Skeletal muscle satellite cell (primary cell): ENCODE data around the gene MUC4.
"Not testable (repeated sequence)": the region's sequence is repeated elsewhere in the genome, so short reads cannot be mapped to it uniquely, and the experiment has no call there.

Experiments used
- H3K27me3 ChIP-seq: 2 replicates; pipeline ENCODE4 v1.7.0; 2013; ENCODE audit warnings: low read length; ENCODE audit not compliant: control insufficient read depth, insufficient read depth
- H3K36me3 ChIP-seq: 2 replicates; pipeline ENCODE4 v1.7.0; 2013; ENCODE audit warnings: mild to moderate bottlenecking, control low read depth, low read length; ENCODE audit not compliant: insufficient read depth
- H3K4me1 ChIP-seq: 2 replicates; pipeline ENCODE4 v1.7.0; 2013; ENCODE audit warnings: low read length; ENCODE audit not compliant: control insufficient read depth, insufficient read depth
- H3K4me2 ChIP-seq: 2 replicates; pipeline ENCODE4 v1.7.0; 2013; ENCODE audit warnings: mild to moderate bottlenecking, low read length
- H3K4me3 ChIP-seq: 2 replicates; pipeline ENCODE4 v1.7.0; 2013; ENCODE audit warnings: low read length
- H3K9ac ChIP-seq: 2 replicates; pipeline ENCODE4 v1.7.0; 2013; ENCODE audit warnings: mild to moderate bottlenecking, low read depth, low read length, moderate library complexity
- H3K9me3 ChIP-seq: replicated peaks from 2 replicates; pipeline ENCODE4 v1.7.0; 2013; ENCODE audit warnings: mild to moderate bottlenecking, control low read depth, low read length

MUC4 gene

DNA sequence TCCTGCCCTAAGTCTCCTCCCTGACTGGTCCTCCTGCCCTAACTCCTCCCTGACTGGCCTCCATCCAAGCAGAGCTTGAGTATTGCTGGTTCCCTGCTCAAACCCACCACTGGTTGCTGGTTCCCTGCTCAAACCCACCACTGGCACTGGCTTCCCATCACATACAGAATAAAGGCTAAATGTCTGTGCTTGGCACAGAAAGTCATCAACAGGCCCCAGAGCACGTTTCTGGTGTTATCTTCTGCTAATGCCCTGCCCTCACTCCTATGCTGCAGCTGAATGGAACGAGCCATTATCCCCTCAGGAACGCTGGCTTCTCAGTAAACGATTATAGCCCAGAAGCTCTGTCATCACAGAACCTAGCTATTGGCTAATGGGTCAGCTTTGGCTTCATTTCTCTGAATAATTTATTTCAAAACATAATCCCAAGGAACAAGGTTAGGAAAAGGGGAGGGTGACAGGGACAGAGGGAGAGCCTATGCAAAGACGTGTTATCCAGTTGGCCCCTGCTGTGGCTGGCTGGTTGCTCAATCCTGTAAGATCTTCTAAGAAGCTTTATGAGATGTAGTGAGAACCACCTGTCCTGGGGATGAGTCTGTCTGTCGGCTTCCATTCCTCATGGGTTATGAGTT lies 97.2 kb downstream of the MUC4 start:
- Histone ChIP-seq H3K36me3 (no peaks in the 10 kb centered on the region), H3K4me1 (peaks cover 6% of the 10 kb centered on the region), H3K4me2 (no peak overlapping the region), H3K4me3 (no peak overlapping the region), H3K27me3 (peaks cover 21% of the 10 kb centered on the region), H3K9me3 (no peaks in the 10 kb centered on the region), H3K9ac (no peak overlapping the region)

DNA sequence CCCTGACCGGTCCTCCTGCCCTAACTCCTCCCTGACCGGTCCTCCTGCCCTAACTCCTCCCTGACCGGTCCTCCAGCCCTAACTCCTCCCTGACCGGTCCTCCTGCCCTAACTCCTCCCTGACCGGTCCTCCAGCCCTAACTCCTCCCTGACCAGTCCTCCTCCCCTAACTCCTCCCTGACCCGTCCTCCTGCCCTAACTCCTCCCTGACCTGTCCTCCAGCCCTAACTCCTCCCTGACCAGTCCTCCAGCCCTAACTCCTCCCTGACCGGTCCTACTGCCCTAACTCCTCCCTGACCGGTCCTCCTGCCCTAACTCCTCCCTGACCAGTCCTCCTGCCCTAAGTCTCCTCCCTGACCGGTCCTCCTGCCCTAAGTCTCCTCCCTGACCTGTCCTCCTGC lies 98.6 kb downstream of the MUC4 start:
- H3K36me3 ChIP-seq, H3K9me3 ChIP-seq, H3K4me3 ChIP-seq, H3K9ac ChIP-seq, H3K4me2 ChIP-seq: not testable (repeated sequence)
- H3K4me1 ChIP-seq: peaks cover 15% of the 10 kb centered on the region
- H3K27me3 ChIP-seq: peaks cover 10% of the 10 kb centered on the region

- not testable (repeated sequence) for H3K9me3 ChIP-seq, H3K9ac ChIP-seq, H3K36me3 ChIP-seq, H3K4me2 ChIP-seq, H3K4me3 ChIP-seq, H3K27me3 ChIP-seq
- peaks cover 15% of the 10 kb centered on the region for H3K4me1 ChIP-seq
Measured at GRCh38 chr3:195712535-195712910, 99.2 kb downstream of the MUC4 start.

- Histone ChIP-seq H3K9ac (no peak overlapping the region), H3K9me3 (no peaks in the 10 kb centered on the region), H3K4me2 (no peak overlapping the region), H3K4me3 (no peak overlapping the region), H3K4me1 (peaks cover 15% of the 10 kb centered on the region), H3K36me3 (no peaks in the 10 kb centered on the region), H3K27me3 (no peaks in the 10 kb centered on the region)
Measured at GRCh38 chr3:195711813-195712534, 99.8 kb downstream of the MUC4 start.

GRCh38 chr3:195711091-195711812 lies 100.5 kb downstream of the MUC4 start:
- not testable (repeated sequence) for H3K27me3 ChIP-seq, H3K36me3 ChIP-seq, H3K9me3 ChIP-seq, H3K9ac ChIP-seq, H3K4me2 ChIP-seq, H3K4me3 ChIP-seq
- H3K4me1 ChIP-seq: peaks cover 10% of the 10 kb centered on the region

DNA sequence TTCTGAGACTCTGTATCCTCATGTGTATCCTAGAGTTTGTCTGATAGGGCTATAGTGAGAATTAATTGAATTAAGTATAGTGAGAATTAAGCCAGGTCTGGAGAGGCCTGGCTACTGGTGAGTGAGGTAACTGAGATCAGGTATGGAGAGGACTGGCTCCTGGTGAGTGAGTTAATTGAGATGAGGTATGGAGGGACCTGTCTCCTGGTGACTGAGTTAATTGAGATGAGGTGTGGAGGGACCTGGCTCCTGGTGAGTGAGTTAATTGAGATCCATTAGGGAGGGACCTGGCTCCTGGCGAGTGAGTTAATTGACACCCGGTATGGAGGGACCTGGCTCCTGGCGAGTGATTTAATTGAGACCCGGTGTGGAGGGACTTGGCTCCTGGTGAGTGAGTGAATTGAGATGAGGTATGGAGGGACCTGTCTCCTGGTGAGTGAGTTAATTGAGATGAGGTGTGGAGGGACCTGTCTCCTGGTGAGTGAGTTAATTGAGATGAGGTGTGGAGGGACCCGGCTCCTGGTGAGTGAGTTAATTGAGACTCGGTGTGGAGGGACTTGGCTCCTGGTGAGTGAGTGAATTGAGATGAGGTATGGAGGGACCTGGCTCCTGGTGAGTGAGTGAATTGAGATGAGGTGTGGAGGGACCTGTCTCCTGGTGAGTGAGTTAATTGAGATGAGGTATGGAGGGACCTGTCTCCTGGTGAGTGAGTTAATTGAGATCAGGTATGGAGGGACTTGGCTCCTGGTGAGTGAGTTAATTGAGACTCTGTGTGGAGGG lies 101.4 kb downstream of the MUC4 start:
- not testable (repeated sequence) for H3K9ac ChIP-seq, H3K9me3 ChIP-seq

GRCh38 chr3:195709676-195710085 lies 102.0 kb downstream of the MUC4 start:
- no peak overlapping the region for H3K9ac ChIP-seq
- H3K4me3 ChIP-seq: no peak overlapping the region
- peaks cover 5% of the 10 kb centered on the region for H3K27me3 ChIP-seq
- no peak overlapping the region for H3K4me2 ChIP-seq
- H3K4me1 ChIP-seq: peaks cover 9% of the 10 kb centered on the region
- no peaks in the 10 kb centered on the region for H3K9me3 ChIP-seq
- H3K36me3 ChIP-seq: no peaks in the 10 kb centered on the region

More for the DNA sequence above, 101.4 kb downstream of the MUC4 start:
- not testable (repeated sequence) for H3K27me3 ChIP-seq, H3K36me3 ChIP-seq, H3K4me1 ChIP-seq, H3K4me3 ChIP-seq, H3K4me2 ChIP-seq

GRCh38 chr3:195708626-195709481 lies 102.9 kb downstream of the MUC4 start:
- Histone ChIP-seq H3K4me2 (no peak overlapping the region), H3K9ac (no peak overlapping the region), H3K27me3 (peaks cover 5% of the 10 kb centered on the region), H3K4me3 (no peak overlapping the region), H3K4me1 (peaks cover 9% of the 10 kb centered on the region), H3K36me3 (no peaks in the 10 kb centered on the region), H3K9me3 (no peaks in the 10 kb centered on the region)

DNA sequence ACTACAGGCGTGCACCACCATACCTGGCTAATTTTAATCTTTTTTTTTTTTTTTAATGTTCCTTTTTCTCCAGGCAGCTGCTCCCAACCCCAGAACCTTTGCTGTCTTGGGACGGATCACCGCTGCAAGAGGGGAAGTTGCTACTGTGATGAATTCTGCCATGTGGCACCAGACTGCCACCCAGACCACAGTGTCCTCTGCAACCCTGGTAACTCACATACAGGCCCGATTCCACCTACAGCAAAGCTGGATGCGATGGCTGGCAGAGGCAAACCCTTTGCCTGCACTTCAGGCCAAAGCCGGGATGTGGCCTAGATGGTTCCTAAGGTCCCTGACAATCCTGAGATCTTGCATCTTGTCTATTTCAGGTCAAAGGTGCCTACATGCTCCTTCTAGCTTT lies 103.7 kb downstream of the MUC4 start:
- Histone ChIP-seq H3K9me3 (no peaks in the 10 kb centered on the region), H3K27me3 (peaks cover 5% of the 10 kb centered on the region), H3K4me3 (no peak overlapping the region), H3K4me2 (no peak overlapping the region), H3K9ac (no peak overlapping the region), H3K4me1 (peaks cover 9% of the 10 kb centered on the region), H3K36me3 (no peaks in the 10 kb centered on the region)

DNA sequence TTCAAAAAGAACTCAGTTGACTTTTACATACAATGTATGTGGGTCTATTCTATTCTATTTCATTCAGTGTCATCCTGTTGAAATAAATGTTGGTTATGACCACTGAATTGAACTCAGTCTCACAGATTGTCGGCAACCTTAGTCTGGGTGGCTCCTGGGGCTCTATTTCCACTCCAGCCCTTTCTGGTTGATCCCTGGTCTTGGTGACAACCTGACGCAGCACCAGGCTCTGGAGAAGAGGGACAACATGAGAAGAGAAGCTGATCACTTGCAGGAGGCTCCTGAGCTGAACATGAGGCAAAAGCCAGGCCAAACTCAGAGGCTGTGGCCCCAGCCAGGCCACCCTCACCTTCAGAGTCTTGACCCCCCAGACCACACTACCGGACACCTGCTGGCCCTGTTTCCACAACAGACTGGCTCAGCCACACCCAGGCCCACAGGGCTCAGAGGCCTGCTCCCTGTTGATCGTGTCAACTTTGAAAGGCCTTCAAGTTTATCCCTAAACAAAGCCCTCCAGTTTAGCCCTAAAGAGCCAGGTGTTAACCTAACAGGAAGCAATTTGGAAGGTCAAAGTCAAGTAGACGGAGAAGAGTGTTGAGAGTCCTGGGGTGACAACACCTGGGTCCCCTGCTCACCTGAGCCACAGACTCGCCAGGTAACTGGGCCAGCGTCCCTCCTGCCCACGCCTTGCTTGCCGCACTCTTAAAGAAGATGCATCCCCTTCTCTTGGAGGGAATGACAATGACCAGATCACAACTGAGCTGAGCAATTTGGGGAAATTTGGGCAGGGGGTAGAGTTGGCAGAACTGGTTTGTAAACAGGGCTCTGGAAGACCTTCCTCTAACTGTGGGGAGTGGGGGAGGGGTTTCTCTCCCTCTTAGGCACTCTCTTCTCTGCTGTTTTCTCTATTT lies 106.4 kb downstream of the MUC4 start:
- no peak overlapping the region for H3K4me3 ChIP-seq
- no peaks in the 10 kb centered on the region for H3K36me3 ChIP-seq
- H3K27me3 ChIP-seq: peaks cover 5% of the 10 kb centered on the region
- H3K9me3 ChIP-seq: no peaks in the 10 kb centered on the region
- H3K4me1 ChIP-seq: peaks cover 9% of the 10 kb centered on the region
- no peak overlapping the region for H3K4me2 ChIP-seq
- H3K9ac ChIP-seq: no peak overlapping the region
